Adrenal gland (tissue), 5 donors: ENCODE results near the gene DHRS4L2.
"Not testable (repeated sequence)": the region's sequence is repeated elsewhere in the genome, so short reads cannot be mapped to it uniquely, and the experiment has no call there.

ENCODE experiments used
- CTCF ChIP-seq, 6 experiments: fragments of 450-650 bp in 4 of 6; fragments of 200-600 bp in 2 of 6; sonication (generic) in 1 of 6; IDR thresholded peaks; 1 replicate in 5 of 6; 2 replicates in 1 of 6; pipeline versions ENCODE4 v1.5.1 to v1.8.0; 2016 to 2021; ENCODE audit warnings: antibody characterized with exemption in 6 of 6, mild to moderate bottlenecking in 2 of 6, moderate library complexity in 1 of 6
- POLR2A ChIP-seq, 2 donors: fragments of 450-650 bp; IDR thresholded peaks; one replicate each; pipeline ENCODE4 v1.6.1; 2017; ENCODE audit warnings: antibody characterized with exemption in 2 of 2, mild to moderate bottlenecking in 2 of 2, moderate library complexity in 1 of 2
- donor health status: DM: no; HTN: no; CAD: no.

GRCh38 chr14:23973178-23973577, 15.6 kb upstream of the DHRS4L2 start:
- not testable (repeated sequence) for TF ChIP-seq CTCF, POLR2A (IDR thresholded peaks at IDR 0.05)
